HG03469 (cell line): ENCODE results near the gene BAHD1.
A peak's percentile ranks its signal among the peaks of the same experiment; 100 is the strongest.

Source experiments
- ATAC-seq: cut with Tn5 transposase; IDR thresholded peaks from one replicate; pipeline ENCODE4 v1.9.1; 2021; ENCODE audit warnings: mild to moderate bottlenecking, moderate library complexity, moderate number of reproducible peaks; ENCODE audit not compliant: unreplicated experiment

Gene BAHD1

DNA sequence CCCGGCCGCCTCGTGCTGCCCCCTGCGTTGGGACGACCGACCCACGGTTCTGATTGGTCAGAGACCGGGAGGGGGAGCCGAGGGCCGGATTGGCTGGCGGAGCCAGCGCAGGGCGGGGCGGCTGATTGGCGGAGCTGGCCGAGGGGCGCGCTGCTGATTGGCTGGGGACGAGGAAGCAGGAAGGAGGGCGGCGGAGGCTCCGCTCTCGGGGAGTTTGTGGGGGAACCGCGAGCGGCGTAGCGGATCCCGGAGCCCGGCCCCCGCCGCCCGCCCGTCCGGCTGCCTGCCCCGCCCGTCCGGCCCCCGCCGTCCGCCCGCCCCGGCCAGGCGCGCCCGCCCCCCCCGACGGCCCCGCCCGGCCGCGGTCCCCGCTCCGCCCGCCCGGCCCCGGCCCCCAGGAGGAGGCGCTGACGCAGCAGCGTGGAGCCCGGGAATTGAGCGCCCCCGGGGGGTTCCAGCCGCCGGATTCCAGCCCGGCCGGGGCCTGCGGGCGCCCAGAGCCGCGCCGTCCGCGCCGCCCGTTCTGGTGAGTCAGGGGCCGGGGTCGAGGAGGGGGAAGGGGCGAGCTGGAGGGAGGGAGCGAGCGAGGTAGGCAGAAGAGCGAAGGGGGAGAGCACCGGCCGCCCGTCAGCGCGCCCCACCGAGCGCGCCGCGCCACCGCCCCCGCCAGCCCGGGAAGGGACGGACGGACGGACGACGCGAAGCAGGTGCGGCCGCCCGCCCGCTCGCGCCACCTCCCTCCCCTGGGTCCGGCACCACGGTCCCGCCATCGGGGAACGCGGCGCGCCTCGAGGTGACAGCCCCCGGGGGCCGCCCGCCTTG lies at the start of gene BAHD1:
BAHD1 (plus strand) TSS at position 211 of the 822 bp plus-strand sequence. CDS start 17,512 bp downstream, outside the sequence.
- ATAC-seq: peak; percentile 74

DNA sequence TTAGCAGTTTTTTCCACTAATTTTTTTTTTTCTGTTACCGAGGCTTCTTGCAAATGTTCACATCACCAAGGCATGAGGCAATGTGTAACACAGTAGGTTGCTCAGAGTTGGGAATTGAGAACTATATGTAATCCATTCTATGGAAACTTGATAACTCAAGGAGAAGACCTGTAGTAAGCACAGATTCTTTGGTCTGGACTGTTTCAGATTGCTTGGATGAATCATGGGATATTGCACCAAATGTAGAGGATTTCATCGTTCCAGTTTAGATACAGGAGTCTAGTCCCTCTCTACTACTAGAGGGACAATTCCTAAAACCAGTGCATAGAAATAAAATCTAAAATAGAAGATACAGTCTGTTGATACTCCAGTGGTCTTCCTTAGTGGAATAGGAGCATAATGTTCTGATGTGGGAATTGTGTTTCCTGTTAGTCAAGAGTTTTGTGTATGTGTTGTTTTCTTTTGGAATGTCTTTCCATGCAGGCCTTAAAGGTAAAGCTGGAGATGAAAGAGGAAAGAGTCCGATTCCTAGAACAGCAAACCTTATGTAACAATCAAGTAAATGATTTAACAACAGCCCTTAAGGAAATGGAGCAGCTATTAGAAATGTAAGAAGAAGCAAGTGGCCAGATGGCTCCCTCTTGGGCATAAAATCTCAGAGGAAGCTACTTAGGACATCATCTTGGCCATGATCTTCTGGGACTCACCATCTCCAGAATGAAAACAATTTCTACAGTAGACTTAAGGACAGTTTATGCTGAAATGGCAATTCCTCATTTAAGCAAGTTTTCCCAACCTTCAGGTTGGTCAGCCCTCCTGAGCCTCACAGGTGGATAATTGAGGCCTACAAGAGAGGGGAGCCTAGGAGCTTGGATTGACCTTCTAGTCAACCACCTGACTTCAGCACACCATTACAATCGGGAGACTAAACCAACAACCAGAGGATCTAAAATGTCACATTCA lies 47.5 kb upstream of the BAHD1 start:
- ATAC-seq: no peak

DNA sequence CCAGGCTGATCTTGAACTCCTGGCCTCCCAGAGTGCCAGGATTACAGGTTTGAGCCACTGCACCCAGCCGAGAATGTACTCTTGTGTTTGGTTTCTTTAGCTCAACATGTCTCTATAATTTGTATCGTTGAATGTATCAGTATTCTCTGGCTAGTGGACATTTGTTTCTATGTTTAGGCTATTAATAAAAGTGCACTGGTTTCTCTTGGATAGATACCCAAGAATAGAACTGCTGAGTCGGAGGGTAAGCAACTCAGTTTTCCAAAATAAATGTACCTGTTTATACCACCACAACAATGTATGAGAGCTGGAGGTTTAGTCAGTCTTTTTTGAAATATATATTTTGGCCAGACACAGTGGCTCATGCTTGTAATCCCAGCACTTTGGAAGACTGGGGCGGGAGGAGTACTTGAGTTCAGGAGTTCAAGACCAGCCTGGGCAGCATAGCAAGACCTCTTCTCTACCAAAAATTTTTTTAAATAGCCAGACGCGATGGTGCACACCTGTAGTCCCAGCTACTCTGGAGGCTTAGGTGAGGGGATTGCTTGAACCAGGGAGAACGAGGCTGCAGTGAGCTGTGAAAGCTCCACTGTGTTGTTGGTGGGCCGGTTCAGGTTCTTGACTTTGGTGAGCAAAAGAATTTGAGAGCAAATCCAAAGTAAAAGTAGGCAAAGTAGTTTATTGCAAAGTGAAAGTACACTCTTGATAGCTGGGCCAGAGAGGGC lies 42.9 kb upstream of the BAHD1 start:
- ATAC-seq: no peak

DNA sequence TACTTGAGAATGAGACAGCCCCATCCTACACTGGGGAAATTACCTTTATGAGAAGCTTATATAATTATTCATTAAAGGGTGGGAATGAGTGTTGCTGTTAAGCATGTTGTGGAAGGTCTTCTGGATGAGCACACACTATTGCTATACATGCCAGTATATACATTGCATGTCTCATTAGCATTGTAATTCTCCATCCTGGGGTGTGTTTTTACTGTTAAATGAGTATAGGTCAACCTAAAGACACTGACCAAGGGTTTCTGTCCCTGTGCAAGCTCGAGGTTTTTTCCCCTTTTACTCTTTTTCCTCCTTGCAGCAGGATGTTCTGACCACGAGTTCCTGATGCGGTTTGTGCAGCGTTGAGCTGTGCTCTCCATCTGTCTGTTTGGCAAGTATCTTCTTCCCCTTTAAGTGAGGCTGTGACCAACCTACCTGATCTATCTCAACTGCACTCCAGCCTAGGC lies 42.3 kb upstream of the BAHD1 start:
- ATAC-seq: no peak

DNA sequence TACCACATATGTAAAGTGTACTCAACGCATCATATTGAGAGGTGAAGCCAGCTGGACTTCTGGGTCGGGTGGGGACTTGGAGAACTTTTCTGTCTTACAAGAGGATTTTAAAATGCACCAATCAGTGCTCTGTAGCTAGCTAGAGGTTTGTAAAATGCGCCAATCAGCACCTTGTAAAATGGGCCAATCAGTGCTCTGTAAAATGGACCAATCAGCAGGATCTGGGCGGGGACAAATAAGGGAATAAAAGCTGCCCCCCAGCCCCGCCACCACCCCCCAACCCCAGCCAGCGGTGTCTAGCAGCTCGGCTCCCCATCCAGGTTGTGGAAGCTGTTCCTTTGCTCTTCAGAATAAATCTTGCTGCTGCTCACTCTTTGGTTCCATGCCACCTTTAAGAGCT lies 41.4 kb upstream of the BAHD1 start:
- ATAC-seq: no peak

DNA sequence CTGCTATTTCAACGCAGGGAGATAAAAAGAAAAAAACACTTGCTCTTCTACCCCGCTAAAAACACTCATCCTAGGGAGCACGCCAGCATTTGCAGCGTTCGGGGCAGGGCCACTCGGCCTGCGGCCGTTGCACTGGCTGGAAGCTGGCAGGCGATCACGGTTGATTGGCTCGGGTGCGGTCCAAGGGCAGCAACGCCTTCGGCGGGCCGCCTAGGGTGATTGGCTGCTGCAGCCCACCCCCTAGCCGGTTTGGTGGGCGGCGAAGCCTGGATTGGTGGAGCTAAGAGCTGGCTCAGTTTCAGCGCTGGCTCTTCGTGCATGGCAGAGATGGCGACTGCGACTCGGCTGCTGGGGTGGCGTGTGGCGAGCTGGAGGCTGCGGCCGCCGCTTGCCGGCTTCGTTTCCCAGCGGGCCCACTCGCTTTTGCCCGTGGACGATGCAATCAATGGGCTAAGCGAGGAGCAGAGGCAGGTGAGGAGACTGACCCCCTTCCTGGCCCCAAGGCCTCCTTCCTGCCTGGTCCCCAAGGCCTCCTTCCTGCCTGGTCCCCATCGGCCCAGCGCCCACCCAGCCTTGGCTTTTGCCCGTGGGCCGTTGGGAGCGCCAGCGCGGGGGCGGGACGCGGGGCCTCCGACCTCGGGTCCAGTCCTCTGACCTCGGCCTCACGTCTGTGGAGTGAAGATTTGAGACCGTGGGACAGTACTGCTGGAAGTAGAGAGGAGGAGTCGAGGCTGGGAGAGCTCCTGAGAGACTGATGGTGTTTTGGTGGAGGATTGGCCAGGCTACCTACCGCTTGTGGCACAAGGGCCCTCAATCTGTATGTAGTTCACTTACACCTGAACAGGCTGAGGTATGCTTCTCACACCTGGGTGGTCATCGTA lies 35.0 kb upstream of the BAHD1 start, which contains the start of gene IVD:
IVD (plus strand) TSS at position 295 of the 881 bp plus-strand sequence; CDS start at position 328, 33 bp downstream.
- peak; percentile 82 for ATAC-seq

DNA sequence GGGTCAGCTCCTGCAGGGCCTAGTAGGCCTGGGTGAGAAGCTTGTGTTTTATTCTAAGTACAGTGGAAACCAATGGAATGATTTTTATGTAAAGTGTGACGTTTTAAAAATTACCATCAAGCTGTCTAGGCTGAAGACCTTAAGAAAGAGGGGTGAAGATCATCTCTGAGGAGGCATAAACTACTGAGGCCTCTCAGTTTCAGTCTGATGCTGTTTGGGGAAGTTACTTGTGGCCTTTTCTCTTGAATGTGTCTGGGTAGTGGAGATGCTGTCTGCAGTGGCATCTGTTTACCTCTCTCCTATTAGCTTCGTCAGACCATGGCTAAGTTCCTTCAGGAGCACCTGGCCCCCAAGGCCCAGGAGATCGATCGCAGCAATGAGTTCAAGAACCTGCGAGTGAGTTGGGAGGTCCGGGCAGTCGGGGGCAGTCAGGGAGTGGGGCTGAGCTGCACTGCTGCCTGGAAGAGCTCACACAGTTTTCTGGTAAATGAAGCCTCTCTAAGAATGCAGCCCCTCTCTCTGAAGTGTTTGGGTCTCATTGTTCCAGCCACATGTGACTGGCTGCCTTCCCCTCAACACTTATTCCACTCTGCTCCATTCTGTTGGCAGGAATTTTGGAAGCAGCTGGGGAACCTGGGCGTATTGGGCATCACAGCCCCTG lies 33.3 kb upstream of the BAHD1 start:
- ATAC-seq: no peak

DNA sequence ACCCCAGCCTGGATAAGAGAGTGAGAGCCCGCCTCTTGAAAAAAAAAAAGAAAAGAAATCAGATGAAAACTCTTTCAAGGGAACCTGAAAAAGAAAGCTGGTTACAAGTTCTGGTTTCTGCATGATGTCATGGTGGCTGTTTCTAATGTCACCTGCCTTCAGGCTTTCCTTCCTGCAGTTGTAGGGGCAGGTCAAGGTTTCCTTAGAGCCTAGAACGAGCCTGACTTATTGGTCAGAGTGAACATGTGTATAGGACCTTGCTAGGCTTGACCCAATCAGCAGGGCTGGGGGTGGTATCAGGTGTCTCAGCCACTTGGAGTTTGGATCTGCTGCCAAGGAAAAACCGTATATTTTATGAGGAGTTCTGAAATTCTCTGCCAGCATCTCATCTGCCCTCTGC lies 31.4 kb upstream of the BAHD1 start:
- ATAC-seq: no peak

DNA sequence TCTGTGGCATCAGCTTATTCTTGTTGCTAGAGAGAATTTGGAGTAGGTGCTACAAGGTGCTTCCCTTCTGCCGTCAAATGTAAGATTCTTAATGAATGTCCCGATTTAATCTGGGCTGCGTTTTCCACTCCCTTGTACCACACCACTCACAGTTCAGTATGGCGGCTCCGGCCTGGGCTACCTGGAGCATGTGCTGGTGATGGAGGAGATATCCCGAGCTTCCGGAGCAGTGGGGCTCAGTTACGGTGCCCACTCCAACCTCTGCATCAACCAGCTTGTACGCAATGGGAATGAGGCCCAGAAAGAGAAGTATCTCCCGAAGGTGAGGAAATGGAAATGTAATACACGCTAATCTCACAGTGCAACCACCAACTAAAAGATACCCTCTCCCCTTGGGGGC lies 30.3 kb upstream of the BAHD1 start:
- no peak for ATAC-seq

DNA sequence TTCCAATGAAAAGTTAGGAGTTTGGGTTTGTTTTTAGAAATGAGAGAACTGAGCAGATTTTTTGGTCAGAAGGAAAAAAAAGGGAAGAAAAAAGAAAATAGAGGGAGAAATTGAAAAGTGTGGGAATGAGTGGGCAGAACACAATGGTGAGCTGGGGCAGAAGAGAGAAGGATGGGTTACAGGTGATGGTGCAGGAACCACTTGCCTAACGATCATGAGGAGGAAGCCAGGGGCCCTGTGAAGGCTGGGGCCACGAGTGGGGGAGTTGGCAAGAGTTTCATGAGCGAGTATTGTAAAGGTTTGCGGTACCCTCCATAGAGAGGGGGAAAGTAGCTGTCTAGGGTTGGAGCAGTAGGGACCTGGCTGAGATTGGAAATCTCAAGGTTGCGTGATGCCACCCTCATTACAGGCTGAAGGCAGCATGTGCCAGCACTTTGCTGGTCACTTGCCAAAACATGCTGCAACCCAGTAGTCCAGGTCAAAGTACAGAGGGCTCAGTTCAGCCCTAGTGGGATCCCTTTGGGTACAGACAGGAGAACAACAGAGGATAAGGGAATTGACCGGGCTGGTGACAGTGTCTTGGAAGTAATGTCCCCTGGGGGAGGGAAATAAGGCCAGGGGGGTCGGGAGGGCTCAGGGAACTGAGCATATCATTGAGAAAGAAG lies 28.5 kb upstream of the BAHD1 start:
- no peak for ATAC-seq

DNA sequence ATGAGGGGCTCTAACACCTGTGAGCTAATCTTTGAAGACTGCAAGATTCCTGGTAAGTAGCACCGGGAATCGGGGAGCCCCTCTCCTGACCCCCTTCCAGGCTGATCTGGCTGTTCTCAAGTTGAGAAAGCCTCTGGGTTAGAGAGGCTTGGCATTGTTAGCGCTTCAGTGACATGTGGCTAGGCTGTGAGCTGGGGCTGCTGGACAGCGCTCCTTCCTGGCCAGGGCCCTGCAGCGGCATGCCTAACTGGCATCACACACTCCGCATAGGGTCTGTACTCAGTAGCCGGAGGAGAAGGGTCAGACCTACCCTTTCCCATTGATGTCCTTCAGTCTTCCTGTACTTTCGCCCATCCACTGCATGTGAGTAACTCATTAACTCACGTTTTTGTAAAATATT lies 27.7 kb upstream of the BAHD1 start:
- ATAC-seq: no peak

DNA sequence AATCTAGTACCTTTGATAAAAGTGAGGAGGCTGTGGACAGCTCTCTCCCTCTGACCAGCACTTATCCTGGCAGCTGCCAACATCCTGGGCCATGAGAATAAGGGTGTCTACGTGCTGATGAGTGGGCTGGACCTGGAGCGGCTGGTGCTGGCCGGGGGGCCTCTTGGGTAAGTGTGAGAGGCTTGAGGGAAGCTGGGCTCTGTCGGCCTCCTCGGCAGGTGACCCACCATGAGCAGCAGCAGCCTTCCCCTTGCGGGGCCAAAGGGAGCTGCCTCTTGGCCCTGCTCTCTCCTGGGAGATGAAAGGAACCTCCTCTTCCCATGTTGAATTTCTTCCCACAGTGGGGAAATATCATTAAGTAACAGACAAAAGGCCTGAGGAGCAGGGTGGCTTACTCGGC lies 25.9 kb upstream of the BAHD1 start:
- ATAC-seq: no peak

DNA sequence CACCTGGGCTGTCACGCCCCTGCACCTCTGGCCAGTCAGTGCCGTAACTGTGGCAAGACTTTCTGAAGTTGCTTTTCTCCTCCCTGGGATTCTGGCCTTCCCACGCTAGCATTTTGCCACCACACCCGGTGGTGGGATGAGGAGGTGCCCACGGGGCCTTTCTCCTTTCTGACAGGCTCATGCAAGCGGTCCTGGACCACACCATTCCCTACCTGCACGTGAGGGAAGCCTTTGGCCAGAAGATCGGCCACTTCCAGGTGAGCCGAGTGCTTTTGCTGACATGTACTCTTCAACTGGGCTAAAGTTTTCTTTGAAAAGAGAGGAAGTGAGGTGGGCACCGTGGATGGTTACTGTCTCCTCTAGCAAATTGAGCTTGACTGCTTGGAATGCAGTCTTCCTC lies 25.5 kb upstream of the BAHD1 start:
- ATAC-seq: no peak

DNA sequence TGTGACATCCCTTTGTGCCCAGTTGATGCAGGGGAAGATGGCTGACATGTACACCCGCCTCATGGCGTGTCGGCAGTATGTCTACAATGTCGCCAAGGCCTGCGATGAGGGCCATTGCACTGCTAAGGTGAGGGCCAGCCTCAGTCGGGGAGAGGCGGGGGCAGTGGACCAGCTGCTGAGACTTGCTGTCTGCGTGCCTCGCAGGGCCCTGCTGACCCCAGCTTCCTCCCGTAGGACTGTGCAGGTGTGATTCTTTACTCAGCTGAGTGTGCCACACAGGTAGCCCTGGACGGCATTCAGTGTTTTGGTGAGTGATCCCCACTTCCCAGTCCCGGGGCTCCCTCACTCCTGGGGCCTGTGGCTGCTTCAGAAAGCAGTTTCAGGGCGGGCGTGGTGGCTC lies 24.7 kb upstream of the BAHD1 start:
- no peak for ATAC-seq

DNA sequence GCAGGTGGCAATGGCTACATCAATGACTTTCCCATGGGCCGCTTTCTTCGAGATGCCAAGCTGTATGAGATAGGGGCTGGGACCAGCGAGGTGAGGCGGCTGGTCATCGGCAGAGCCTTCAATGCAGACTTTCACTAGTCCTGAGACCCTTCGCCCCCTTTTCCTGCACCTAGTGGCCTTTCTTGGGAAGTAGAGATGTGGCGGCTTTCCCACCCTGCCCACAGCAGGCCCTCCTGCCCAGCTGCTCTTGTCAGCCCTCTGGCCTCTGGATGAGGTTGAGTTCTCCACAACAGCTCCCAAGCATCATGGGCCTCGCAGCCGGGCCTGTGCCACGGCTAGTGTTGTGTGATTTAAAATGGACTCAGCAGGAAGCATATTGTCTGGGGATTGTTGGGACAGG lies 22.6 kb upstream of the BAHD1 start:
- ATAC-seq: no peak

DNA sequence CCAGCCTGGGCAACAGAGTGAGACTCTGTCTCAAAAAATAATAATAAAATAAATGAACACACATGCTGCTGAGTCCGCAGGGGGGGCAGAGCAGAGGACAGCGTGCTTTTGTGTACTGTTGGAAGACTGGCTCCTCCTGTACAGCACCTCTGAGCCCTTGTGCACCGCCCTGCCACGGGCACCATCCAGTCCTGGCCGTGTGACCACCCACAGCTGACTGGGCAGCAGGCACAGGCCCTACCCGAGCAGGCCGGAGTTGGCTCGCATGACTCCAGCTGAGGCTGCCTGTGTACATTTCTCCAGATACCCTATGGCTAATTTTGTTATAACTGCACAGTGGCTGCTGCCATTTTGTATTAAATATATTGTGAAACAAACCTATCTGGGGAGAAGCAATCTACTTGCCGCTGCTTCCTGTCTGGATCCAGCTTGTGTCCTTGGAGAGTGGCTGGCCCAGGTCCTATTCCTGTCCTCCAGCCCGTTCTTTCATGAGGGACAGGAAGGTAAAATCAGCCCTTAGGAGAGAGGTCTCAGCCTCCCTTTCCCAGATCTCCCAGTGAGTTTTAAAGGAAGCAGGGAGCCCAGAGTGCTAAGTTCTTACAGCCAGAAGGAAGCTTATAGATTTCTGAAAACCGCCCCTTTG lies 20.6 kb upstream of the BAHD1 start:
- no peak for ATAC-seq

DNA sequence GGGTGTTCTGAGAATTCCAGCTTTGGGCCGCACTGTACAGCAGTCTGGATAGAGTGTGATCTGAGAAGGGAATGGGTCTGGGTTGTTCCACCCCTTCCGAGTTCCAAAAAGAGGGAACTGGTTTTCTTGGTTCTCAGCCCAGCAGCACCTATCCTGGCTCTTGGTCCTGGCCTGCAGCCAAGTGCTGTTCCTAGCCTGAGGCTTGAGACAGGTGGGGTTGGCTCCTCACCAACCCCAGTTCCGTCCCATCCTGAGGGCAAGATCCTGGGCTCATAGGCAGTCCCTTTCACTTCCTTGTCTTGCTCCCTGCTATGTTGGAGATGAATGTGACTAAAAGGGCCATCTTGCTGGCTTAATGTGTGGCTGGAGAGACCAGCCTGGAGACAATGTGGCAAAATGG lies 20.0 kb upstream of the BAHD1 start:
- ATAC-seq: no peak
